Activated B cell treated with CpG ODN at 0.5 μM for 24 hours (primary cell): ENCODE measurements around the gene AP2A2. TPM values are rescaled to one million over a fixed set of nuclear protein-coding genes. Genes with fewer than 3 reads are reported as not detected.

ENCODE experiments used
- ATAC-seq: fragments of 200-7000 bp; cut with Tn5 transposase; one replicate; pipeline ENCODE4 v1.10.0; 2021; ENCODE audit warnings: low read depth, mild to moderate bottlenecking, moderate library complexity
- CTCF ChIA-PET: fragments of 350-600 bp; sonication (Branson Sonifier 250); formaldehyde crosslinking; loops from one replicate; lab custom pipeline; 2021; ENCODE audit warnings: antibody characterized with exemption; lab: Charles Lee
- POLR2A ChIA-PET: fragments of 350-600 bp; sonication (Branson Sonifier 250); formaldehyde crosslinking; loops from one replicate; lab custom pipeline; 2021; ENCODE audit warnings: antibody characterized with exemption; lab: Charles Lee
- DNase-seq: peaks from one replicate; pipeline ENCODE4 v3.0.0; 2022
- H3K27ac Mint-ChIP-seq: one replicate; pipeline ENCODE4 v1.8.0; 2020; ENCODE audit warnings: mixed read lengths
- H3K27me3 Mint-ChIP-seq: one replicate; pipeline ENCODE4 v1.8.0; 2021; ENCODE audit warnings: mixed read lengths
- H3K36me3 Mint-ChIP-seq: one replicate; pipeline ENCODE4 v1.8.0; 2021; ENCODE audit warnings: low read depth, mixed read lengths
- H3K4me1 Mint-ChIP-seq: one replicate; pipeline ENCODE4 v1.8.0; 2021; ENCODE audit warnings: mixed read lengths
- H3K4me3 Mint-ChIP-seq: one replicate; pipeline ENCODE4 v1.8.0; 2020; ENCODE audit warnings: mild to moderate bottlenecking, mixed read lengths
- H3K9me3 Mint-ChIP-seq: one replicate; pipeline ENCODE4 v1.8.0; 2020; ENCODE audit warnings: mixed read lengths
- intact Hi-C: fragments of 100-400 bp; cut with micrococcal nuclease; formaldehyde crosslinking; loops from one replicate; pipeline ENCODE4 v1.15.1; 2024
- total RNA-seq: library from RNA; stranded (reverse); gene quantifications from 2 replicates; pipeline ENCODE4 v1.2.3, GENCODE V29; 2022
- TF ChIP-seq, protein P1 (sequence below): fragments of 200-600 bp; IDR thresholded peaks from one replicate; pipeline ENCODE4 v1.8.0; 2022; ENCODE audit warnings: antibody characterized with exemption, mild to moderate bottlenecking

AP2A2 gene
- total RNA-seq, 1 donor from 2014 or later = 49.6 TPM

DNA sequence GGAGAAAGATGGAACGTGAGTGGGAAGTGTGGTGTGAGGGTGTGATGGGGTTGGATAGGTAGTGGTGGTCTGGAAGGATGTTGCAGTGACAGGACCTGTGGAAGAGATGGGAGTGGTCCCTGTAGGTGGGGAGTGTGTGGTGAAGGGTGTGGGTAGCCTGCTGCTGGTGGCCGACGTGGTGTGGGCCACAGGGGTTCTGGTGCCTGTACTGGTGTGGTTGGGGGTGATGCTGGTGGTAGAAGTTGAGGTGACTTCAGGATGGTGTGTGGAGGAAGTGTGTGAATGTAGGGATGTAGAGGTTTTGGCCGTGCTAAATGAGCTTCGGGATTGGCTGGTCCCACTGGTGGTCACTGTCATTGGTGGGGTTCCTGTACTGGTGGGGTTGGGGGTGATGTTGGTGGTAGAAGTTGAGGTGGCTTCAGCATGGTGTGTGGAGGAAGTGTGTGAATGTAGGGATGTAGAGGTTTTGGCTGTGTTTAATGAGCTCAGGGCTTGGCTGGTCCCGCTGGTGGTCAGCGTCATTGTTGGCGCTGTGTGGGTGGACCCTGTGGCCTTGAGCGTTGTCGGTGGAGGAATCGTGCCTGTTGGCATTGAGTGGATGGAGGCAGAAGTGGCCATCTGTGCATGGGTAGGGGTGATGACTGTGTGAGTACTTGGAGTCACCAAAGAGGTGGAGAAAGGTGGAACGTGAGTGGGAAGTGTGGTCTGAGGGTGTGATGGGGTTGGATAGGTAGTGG, 91.8 kb downstream of the AP2A2 start:
- H3K36me3 Mint-ChIP-seq = no peaks in the 10 kb centered on the region
- POLR2A ChIA-PET = no interaction called here
- H3K9me3 Mint-ChIP-seq = no peaks in the 10 kb centered on the region
- H3K4me3 Mint-ChIP-seq = no peak overlapping the region
- no peaks in the 10 kb centered on the region for H3K27me3 Mint-ChIP-seq
- intact Hi-C loops = no loop called here
- DNase-seq (no peak), ATAC-seq (no peak)
- TF ChIP-seq, protein P1, sequence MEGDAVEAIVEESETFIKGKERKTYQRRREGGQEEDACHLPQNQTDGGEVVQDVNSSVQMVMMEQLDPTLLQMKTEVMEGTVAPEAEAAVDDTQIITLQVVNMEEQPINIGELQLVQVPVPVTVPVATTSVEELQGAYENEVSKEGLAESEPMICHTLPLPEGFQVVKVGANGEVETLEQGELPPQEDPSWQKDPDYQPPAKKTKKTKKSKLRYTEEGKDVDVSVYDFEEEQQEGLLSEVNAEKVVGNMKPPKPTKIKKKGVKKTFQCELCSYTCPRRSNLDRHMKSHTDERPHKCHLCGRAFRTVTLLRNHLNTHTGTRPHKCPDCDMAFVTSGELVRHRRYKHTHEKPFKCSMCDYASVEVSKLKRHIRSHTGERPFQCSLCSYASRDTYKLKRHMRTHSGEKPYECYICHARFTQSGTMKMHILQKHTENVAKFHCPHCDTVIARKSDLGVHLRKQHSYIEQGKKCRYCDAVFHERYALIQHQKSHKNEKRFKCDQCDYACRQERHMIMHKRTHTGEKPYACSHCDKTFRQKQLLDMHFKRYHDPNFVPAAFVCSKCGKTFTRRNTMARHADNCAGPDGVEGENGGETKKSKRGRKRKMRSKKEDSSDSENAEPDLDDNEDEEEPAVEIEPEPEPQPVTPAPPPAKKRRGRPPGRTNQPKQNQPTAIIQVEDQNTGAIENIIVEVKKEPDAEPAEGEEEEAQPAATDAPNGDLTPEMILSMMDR = no peak
- H3K27ac Mint-ChIP-seq = no peak overlapping the region
- CTCF ChIA-PET = no interaction called here
- no peaks in the 10 kb centered on the region for H3K4me1 Mint-ChIP-seq

DNA sequence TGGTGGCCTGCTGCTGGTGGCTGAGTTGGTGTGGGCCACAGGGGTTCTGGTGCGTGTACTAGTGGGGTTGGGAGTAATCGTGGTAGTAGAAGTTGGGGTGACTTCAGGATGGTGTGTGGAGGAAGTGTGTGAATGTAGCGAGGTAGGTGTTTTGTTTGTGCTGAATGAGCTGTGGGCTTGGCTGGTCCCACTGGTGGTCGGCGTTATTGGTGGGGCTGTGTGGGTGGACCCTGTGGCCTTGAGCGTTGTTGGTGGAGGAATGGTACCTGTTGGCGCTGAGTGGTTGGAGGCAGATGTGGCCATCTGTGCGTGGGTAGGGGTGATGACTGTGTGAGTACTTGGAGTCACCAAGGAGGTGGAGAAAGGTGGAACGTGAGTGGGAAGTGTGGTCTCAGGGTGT, 92.4 kb downstream of the AP2A2 start:
- ChIA-PET CTCF (no interaction called here), POLR2A (no interaction called here)
- no peak for DNase-seq
- Mint-ChIP-seq H3K27me3 (no peaks in the 10 kb centered on the region), H3K36me3 (no peaks in the 10 kb centered on the region), H3K4me3 (no peak overlapping the region), H3K9me3 (no peaks in the 10 kb centered on the region), H3K4me1 (no peaks in the 10 kb centered on the region), H3K27ac (no peak overlapping the region)
- ATAC-seq = no peak
- intact Hi-C loops = no loop called here
- TF ChIP-seq, protein P1 = no peak

DNA sequence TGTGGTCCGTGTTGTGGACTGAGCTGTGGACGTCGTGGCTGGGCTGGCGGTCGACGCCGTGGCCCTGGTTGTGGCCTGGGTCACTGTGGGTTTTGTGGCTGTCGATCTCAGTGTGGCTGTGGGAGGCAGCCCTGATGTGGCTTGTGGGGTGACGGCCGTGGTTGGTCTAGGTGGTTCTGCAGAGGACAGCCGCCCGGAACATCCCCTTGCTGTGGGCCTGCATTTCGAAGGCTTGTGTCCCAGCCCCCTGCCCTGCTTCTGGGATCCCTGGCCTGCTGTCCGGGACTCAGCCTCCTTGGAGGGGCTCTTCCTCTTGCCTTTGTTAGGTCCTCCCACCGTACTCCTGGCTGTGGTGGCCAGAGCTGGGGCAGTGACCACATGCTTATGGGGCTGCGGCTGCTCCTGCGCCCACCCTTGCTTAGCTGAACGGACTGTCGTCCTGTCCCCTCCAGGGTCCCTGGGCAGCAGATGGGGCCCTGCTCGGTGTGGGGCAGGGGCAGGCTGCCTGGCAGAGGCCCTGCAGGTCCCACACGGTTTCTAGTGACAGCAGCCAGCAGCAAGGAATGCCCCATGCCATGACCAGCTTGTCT, 93.7 kb downstream of the AP2A2 start:
- CTCF ChIA-PET = no interaction called here
- Mint-ChIP-seq H3K9me3 (no peaks in the 10 kb centered on the region), H3K36me3 (no peaks in the 10 kb centered on the region), H3K27me3 (no peaks in the 10 kb centered on the region), H3K4me1 (no peaks in the 10 kb centered on the region), H3K27ac (no peak overlapping the region), H3K4me3 (no peak overlapping the region)
- intact Hi-C loops = no loop called here
- ATAC-seq (no peak), DNase-seq (no peak)
- TF ChIP-seq, protein P1 = no peak
- POLR2A ChIA-PET = no interaction called here

DNA sequence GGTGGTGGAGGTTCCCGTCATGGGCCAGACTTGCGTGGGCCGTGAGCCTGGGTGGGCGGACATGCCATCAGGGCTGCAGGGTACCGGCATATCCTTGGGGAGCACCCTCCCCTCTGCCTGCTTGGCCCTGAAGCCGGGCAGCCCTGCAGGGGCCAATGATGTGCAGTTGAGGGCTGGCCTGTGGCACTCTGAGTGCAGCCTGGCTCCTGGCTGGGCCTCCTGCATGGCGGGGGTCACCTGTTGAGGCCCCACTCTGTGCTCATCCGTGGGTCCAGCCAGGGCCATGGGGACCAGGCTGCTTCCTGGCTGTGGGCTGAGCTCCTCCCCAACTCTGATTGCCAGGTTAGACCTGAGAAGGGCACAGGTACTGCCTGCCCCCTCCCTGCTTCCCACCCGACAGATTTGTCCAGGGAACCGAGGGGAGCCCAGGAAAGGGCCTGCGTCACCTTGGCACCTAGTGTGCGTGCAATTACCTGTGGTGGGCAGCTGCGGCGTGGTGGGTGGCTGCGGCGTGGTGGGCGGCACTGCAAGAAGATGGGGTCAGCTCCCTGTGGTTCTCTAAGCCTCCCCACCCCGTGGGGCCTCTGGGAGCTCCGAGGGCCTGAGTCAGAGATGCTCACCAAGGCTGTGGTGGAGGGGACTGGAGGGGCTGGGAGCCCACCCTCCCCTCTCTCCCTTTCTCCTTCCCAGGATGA, 94.7 kb downstream of the AP2A2 start:
- DNase-seq (no peak), ATAC-seq (no peak)
- no peak overlapping the region for H3K27ac Mint-ChIP-seq
- no peaks in the 10 kb centered on the region for H3K36me3 Mint-ChIP-seq
- H3K9me3 Mint-ChIP-seq = no peaks in the 10 kb centered on the region
- no peaks in the 10 kb centered on the region for H3K27me3 Mint-ChIP-seq
- no peaks in the 10 kb centered on the region for H3K4me1 Mint-ChIP-seq
- TF ChIP-seq, protein P1 = no peak
- ChIA-PET POLR2A (no interaction called here), CTCF (no interaction called here)
- intact Hi-C loops = no loop called here
- H3K4me3 Mint-ChIP-seq = no peak overlapping the region

DNA sequence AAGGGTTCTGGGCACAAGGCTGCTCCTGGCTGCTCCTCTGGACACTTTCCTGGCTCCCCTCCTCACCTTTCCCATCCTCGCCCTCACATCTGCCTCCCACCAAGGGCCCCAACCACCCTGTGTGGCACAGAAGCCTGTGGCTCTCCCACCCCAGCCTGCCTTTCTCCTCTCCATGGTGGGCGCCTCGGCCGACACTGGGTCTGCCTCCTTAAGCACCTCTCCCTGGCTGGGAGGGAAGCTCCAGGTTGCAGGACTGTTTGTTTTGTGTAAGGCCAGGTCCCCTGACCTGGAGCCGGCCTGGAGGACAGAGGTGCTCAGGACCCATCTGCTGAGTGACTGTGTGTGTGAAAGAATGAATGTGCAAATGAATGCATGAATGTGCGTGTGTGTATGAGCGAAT, 96.7 kb downstream of the AP2A2 start:
- H3K4me3 Mint-ChIP-seq = no peak overlapping the region

More for the DNA sequence above, 96.7 kb downstream of the AP2A2 start:
- TF ChIP-seq, protein P1 = no peak
- ChIA-PET POLR2A (no interaction called here), CTCF (no interaction called here)
- no peak for DNase-seq
- ATAC-seq = no peak
- intact Hi-C loops = no loop called here
- no peaks in the 10 kb centered on the region for H3K4me1 Mint-ChIP-seq
- no peaks in the 10 kb centered on the region for H3K9me3 Mint-ChIP-seq
- H3K27ac Mint-ChIP-seq = no peak overlapping the region
- no peaks in the 10 kb centered on the region for H3K36me3 Mint-ChIP-seq
- H3K27me3 Mint-ChIP-seq = no peaks in the 10 kb centered on the region
